ENCODE results near the gene AKAP13.

GRCh38 chr15:85691350-85692240 is 311.2 kb downstream of the AKAP13 start:
- TF ChIP-seq CTCF (IDR thresholded peaks at IDR 0.05; ENCODE audit: low read depth, low read length) (no peak), POLR2A (IDR thresholded peaks at IDR 0.05; ENCODE audit: extremely low read depth, insufficient read length) (no peak)

Data from NB4 (cell line).